Measurements from ENCODE around the gene B4GALT2.

Gene B4GALT2

DNA sequence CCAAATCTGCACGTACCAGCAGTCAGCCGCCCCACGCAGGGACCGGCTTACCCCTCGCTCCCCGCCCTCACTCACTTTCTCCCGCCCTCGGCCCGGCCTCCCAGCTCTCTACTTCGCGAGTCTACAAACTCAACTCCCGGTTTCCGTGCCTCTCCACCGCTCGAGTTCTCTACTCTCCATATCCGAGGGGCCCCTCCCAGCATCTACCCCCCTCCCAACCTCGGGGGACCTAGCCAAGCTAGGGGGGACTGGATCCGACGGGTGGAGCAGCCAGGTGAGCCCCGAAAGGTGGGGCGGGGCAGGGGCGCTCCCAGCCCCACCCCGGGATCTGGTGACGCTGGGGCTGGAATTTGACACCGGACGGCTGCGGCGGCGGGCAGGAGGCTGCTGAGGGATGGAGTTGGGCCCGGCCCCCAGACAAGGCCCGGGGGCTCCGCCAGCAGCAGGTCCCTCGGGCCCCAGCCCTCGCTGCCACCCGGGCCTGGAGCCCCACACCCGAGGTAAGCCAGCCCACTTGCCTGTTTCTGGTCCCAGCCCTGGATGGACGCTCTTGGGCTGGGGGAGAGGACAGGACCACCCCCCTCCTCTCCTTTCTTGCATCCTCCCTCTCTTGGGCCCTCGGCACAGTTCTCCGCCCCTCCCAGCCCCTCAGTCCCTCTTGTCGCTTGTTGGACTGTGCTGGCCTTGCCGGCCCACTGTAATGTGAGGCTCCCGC, 45.5 kb upstream of the B4GALT2 start, which contains the start of gene ARTN:
Gene ARTN (plus strand): TSS at position 416 of the 715 bp plus-strand sequence. CDS start 1,856 bp downstream, outside the sequence.
- TF ChIP-seq, protein P1, sequence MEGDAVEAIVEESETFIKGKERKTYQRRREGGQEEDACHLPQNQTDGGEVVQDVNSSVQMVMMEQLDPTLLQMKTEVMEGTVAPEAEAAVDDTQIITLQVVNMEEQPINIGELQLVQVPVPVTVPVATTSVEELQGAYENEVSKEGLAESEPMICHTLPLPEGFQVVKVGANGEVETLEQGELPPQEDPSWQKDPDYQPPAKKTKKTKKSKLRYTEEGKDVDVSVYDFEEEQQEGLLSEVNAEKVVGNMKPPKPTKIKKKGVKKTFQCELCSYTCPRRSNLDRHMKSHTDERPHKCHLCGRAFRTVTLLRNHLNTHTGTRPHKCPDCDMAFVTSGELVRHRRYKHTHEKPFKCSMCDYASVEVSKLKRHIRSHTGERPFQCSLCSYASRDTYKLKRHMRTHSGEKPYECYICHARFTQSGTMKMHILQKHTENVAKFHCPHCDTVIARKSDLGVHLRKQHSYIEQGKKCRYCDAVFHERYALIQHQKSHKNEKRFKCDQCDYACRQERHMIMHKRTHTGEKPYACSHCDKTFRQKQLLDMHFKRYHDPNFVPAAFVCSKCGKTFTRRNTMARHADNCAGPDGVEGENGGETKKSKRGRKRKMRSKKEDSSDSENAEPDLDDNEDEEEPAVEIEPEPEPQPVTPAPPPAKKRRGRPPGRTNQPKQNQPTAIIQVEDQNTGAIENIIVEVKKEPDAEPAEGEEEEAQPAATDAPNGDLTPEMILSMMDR (IDR thresholded peaks at IDR 0.05; ENCODE audit: low read length, missing control alignments): no peak
- peak within 1 kb of the TSS; percentile 38 for H3K4me3 ChIP-seq (replicated peaks; ENCODE audit: low read depth, low read length)
- no peak for DNase-seq (ENCODE audit: low read depth)

DNA sequence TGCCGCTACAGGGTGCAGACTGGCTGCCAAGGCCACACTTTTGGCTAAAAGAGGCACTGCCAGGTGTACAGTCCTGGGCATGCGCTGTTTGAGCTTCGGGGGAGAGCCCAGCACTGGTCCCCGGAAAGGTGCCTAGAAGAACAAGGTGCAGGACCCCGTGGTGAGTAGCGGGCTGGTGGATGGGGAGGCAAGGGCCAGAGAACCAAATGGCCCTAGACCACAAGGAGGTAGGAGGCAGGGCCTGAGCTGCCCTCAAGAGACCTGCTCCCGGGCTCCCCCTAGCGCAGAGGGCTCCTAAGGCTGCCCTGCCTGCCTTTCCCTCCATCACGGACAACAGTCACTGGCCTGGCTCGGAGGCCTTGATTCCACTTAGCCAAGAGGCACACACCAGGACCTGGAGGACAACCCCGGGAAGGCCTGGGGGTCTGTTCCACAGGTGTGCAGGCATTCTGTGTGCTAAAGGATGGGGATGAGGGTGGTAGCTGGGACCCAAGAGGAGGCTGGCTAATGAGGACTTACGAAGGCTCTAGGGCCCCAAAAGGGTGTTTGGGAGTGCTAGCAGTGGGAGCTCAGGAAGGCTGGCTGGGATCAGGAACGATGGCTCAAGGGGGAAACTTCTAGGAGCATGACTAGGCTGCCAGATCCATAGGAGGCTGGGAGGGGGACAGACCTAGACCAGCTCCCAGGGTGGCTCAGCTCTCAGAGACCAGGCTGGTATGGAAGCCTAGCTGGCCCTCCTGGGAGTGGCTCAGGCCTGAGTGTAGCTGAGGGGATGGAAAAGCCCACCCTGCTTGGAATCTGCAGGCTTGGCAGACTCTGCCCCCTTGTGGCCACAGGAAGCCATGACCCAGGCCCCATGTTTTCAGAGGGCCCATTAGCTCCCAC, 44.7 kb upstream of the B4GALT2 start:
- H3K4me3 ChIP-seq (replicated peaks; ENCODE audit: low read depth, low read length): no peak overlapping the region
- TF ChIP-seq, protein P1 (IDR thresholded peaks at IDR 0.05; ENCODE audit: low read length, missing control alignments): peak; percentile 89
- peak; percentile 64 for DNase-seq (ENCODE audit: low read depth)

DNA sequence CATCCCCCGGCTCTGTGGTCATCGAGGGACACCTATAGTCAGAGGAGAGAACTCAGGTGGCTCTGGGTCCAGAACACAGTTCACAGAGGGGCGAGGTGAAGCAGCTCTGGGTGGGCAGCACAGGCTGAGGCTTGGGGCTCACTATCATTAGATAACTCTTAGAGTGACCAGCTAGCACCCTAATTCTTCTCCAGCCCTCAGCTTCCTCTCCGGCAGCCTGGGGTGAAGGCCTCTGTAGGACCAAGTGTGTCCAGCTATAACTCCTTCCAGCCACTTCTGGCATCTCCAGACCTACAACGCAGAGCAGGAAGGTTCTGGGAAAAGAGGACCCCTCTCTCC, 44.1 kb upstream of the B4GALT2 start:
- no peak overlapping the region for H3K4me3 ChIP-seq (replicated peaks; ENCODE audit: low read depth, low read length)
- TF ChIP-seq, protein P1 (IDR thresholded peaks at IDR 0.05; ENCODE audit: low read length, missing control alignments): no peak
- DNase-seq (ENCODE audit: low read depth): no peak

DNA sequence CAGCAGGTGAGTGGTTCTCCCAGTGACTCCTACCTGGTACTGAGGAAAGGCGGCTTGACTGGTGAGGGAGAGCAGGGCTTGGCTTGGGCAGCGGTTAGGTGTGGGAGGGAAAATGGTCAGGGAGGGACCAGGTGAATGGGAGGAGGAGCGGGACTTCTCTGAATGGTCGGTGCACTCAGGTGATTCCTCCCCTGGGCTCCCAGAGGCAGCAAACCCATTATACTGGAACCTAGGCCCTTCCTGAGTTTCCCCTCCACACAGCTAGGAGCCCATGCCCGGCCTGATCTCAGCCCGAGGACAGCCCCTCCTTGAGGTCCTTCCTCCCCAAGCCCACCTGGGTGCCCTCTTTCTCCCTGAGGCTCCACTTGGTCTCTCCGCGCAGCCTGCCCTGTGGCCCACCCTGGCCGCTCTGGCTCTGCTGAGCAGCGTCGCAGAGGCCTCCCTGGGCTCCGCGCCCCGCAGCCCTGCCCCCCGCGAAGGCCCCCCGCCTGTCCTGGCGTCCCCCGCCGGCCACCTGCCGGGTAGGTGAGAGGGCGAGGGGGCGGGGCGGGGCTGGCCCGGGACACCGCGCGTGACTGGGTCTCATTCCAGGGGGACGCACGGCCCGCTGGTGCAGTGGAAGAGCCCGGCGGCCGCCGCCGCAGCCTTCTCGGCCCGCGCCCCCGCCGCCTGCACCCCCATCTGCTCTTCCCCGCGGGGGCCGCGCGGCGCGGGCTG, 43.1 kb upstream of the B4GALT2 start:
- no peak overlapping the region for H3K4me3 ChIP-seq (replicated peaks; ENCODE audit: low read depth, low read length)
- no peak for DNase-seq (ENCODE audit: low read depth)

DNA sequence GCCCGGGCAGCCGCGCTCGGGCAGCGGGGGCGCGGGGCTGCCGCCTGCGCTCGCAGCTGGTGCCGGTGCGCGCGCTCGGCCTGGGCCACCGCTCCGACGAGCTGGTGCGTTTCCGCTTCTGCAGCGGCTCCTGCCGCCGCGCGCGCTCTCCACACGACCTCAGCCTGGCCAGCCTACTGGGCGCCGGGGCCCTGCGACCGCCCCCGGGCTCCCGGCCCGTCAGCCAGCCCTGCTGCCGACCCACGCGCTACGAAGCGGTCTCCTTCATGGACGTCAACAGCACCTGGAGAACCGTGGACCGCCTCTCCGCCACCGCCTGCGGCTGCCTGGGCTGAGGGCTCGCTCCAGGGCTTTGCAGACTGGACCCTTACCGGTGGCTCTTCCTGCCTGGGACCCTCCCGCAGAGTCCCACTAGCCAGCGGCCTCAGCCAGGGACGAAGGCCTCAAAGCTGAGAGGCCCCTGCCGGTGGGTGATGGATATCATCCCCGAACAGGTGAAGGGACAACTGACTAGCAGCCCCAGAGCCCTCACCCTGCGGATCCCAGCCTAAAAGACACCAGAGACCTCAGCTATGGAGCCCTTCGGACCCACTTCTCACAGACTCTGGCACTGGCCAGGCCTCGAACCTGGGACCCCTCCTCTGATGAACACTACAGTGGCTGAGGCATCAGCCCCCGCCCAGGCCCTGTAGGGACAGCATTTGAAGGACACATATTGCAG, 42.4 kb upstream of the B4GALT2 start:
- no peak overlapping the region for H3K4me3 ChIP-seq (replicated peaks; ENCODE audit: low read depth, low read length)
- TF ChIP-seq, protein P1 (IDR thresholded peaks at IDR 0.05; ENCODE audit: low read length, missing control alignments): no peak
- peak; percentile 20 for DNase-seq (ENCODE audit: low read depth)

More for the DNA sequence above, 43.1 kb upstream of the B4GALT2 start:
- TF ChIP-seq, protein P1 (IDR thresholded peaks at IDR 0.05; ENCODE audit: low read length, missing control alignments): no peak

DNA sequence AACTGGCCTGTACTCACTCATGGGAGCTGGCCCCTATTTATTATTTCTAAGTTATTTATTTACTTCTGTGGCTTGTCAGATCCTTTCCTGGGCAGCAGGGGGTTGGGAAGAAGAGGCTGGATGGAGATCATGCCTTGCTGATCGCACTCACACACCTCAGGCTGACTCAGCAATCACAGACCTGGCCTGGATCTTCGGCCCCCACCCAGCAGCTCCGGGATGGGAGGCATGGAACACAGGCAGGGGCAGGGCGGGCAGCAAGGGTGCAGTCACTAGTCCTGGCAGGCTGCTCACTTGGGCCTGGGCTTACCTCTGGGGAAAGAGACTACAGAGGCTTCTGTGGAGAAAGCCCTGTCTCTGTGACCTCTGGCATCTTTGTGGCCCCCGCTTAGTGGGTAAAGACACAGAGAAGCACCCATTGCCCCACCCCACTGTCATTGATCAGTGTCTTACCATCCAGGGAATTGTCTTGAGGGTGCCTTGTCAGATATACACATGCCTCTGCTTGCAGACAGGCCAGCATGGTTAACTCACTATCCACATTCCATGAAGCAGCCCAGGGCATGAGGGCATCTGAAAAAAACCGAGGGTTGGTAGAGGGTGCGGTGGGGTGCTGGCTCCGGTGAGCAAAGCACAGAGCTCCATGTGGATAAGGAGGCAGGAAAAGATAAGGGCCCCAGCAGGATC, 41.7 kb upstream of the B4GALT2 start:
- no peak overlapping the region for H3K4me3 ChIP-seq (replicated peaks; ENCODE audit: low read depth, low read length)
- no peak for DNase-seq (ENCODE audit: low read depth)
- TF ChIP-seq, protein P1 (IDR thresholded peaks at IDR 0.05; ENCODE audit: low read length, missing control alignments): no peak

Data from fibroblast of pulmonary artery (primary cell).